Fibroblast of lung (primary cell): ENCODE data around the gene UBL3. TPM values are rescaled to one million over a fixed set of nuclear protein-coding genes. Genes with fewer than 3 reads are reported as not detected.

Experiments used
- DNase-seq, 2 donors: peaks; one replicate each; pipeline versions ENCODE4 v3.0.0 to v3.0.0-alpha.2; 2010; ENCODE audit warnings: low read depth in 2 of 2
- H2AFZ ChIP-seq: 2 replicates; pipeline ENCODE4 v1.5.1; 2012; ENCODE audit warnings: low read length, control low read depth, inconsistent platforms
- H3K27ac ChIP-seq: 2 replicates; pipeline ENCODE4 v1.5.1; 2011; ENCODE audit warnings: low read length, control low read depth; ENCODE audit not compliant: insufficient read depth
- H3K27me3 ChIP-seq: 2 replicates; pipeline ENCODE4 v1.5.1; 2011; ENCODE audit warnings: mild to moderate bottlenecking, low read length; ENCODE audit not compliant: control insufficient read depth, insufficient read depth
- H3K36me3 ChIP-seq: 2 replicates; pipeline ENCODE4 v1.5.1; 2011; ENCODE audit warnings: low read length; ENCODE audit not compliant: control insufficient read depth, insufficient read depth
- H3K4me1 ChIP-seq: 2 replicates; pipeline ENCODE4 v1.5.1; 2011; ENCODE audit warnings: low read length; ENCODE audit not compliant: control insufficient read depth, insufficient read depth; ENCODE audit errors: extremely low read depth
- H3K4me2 ChIP-seq: 2 replicates; pipeline ENCODE4 v1.5.1; 2011; ENCODE audit warnings: low read length, control low read depth; ENCODE audit not compliant: insufficient read depth; ENCODE audit errors: extremely low read depth
- H3K4me3 ChIP-seq, 4 experiments: fragments of 200-600 bp in 1 of 4; sonication (generic) in 1 of 4; replicated peaks in 1 of 4; 2 replicates each; pipeline ENCODE4 v1.5.1; 2011 to 2016; ENCODE audit warnings: low read length in 4 of 4, low read depth in 3 of 4, mild to moderate bottlenecking in 3 of 4, control low read depth in 2 of 4, inconsistent platforms in 1 of 4, mixed read lengths in 1 of 4; ENCODE audit not compliant: insufficient read depth in 1 of 4; ENCODE audit errors: control extremely low read depth in 1 of 4
- H3K79me2 ChIP-seq: 2 replicates; pipeline ENCODE4 v1.5.1; 2012; ENCODE audit warnings: mild to moderate bottlenecking, low read length, inconsistent platforms; ENCODE audit not compliant: control insufficient read depth, insufficient read depth
- H3K9ac ChIP-seq: 2 replicates; pipeline ENCODE4 v1.5.1; 2011; ENCODE audit warnings: mild to moderate bottlenecking, low read length, control low read depth; ENCODE audit not compliant: insufficient read depth
- H3K9me3 ChIP-seq: 2 replicates; pipeline ENCODE4 v1.5.1; 2012; ENCODE audit warnings: low read depth, low read length; ENCODE audit not compliant: control insufficient read depth, insufficient read depth
- H4K20me1 ChIP-seq: 2 replicates; pipeline ENCODE4 v1.5.1; 2011; ENCODE audit warnings: low read length; ENCODE audit not compliant: control insufficient read depth, insufficient read depth; ENCODE audit errors: extremely low read depth
- EZH2 ChIP-seq: IDR thresholded peaks from 2 replicates; pipeline ENCODE4 v1.5.1; 2012; ENCODE audit warnings: low read length, control low read depth, mild to moderate bottlenecking; ENCODE audit errors: missing control alignments
- polyA minus RNA-seq: library from RNA; depleted of rRNA, polyadenylated mRNA; stranded (reverse); fragments of >200 nt; gene quantifications from 2 replicates; pipeline ENCODE4 v1.2.3, GENCODE V29; 2011; ENCODE audit warnings: low replicate concordance
- polyA plus RNA-seq, 2 donors: library from polyadenylated mRNA; depleted of rRNA in 1 of 2; stranded (reverse) in 1 of 2; unstranded in 1 of 2; fragments of >200 nt; gene quantifications; 2 replicates each; pipeline ENCODE4 v1.2.1, GENCODE V29; 2011 to 2012; ENCODE audit warnings: missing spikeins in 1 of 2
- total RNA-seq: library from RNA; depleted of rRNA; stranded (reverse); fragments of >200 nt; gene quantifications from 2 replicates; pipeline ENCODE4 v1.2.1, GENCODE V29; 2014
- TF ChIP-seq, protein P1 (sequence below), 2 donors: IDR thresholded peaks in 1 of 2; conservative IDR thresholded peaks in 1 of 2; 1 replicate in 1 of 2; 2 replicates in 1 of 2; pipeline ENCODE4 v1.5.1; 2011 to 2012; ENCODE audit warnings: low read length in 2 of 2, control low read depth in 1 of 2, inconsistent platforms in 1 of 2, low read depth in 1 of 2, mild to moderate bottlenecking in 1 of 2

Gene UBL3
- total RNA-seq = 10.0 and 10.7 TPM in 2 replicates
- polyA plus RNA-seq = 15.0 and 18.3 TPM in 2 replicates
- 11.7 and 13.0 TPM in 2 replicates for polyA plus RNA-seq (2012)
- polyA minus RNA-seq = 1.4 and 3.0 TPM in 2 replicates

- H3K4me2 ChIP-seq = peak within 1 kb of the TSS; percentile 95
- peak; percentile 95 to 96 for DNase-seq
- peak within 1 kb of the TSS; percentile 86 to 97 (median 90) for H3K4me3 ChIP-seq
- H3K36me3 ChIP-seq = no peaks in the 10 kb centered on the region
- H4K20me1 ChIP-seq = no peaks in the 10 kb centered on the region
- H3K4me1 ChIP-seq = peaks cover 5% of the 10 kb centered on the region
- no peaks in the 10 kb centered on the region for H3K27me3 ChIP-seq
- no peak for TF ChIP-seq EZH2
- TF ChIP-seq, protein P1, sequence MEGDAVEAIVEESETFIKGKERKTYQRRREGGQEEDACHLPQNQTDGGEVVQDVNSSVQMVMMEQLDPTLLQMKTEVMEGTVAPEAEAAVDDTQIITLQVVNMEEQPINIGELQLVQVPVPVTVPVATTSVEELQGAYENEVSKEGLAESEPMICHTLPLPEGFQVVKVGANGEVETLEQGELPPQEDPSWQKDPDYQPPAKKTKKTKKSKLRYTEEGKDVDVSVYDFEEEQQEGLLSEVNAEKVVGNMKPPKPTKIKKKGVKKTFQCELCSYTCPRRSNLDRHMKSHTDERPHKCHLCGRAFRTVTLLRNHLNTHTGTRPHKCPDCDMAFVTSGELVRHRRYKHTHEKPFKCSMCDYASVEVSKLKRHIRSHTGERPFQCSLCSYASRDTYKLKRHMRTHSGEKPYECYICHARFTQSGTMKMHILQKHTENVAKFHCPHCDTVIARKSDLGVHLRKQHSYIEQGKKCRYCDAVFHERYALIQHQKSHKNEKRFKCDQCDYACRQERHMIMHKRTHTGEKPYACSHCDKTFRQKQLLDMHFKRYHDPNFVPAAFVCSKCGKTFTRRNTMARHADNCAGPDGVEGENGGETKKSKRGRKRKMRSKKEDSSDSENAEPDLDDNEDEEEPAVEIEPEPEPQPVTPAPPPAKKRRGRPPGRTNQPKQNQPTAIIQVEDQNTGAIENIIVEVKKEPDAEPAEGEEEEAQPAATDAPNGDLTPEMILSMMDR (conservative IDR thresholded peaks at IDR 0.05 in 1 of 2, IDR thresholded peaks at IDR 0.05 in 1 of 2; ENCODE audit: low read depth in 1 of 2, low read length in 2 of 2) = no peak
- no peaks in the 10 kb centered on the region for H3K9me3 ChIP-seq
- H3K27ac ChIP-seq = peak within 1 kb of the TSS; percentile 93
- peaks cover 39% of the 10 kb centered on the region for H3K79me2 ChIP-seq
- H2AFZ ChIP-seq = peak within 1 kb of the TSS; percentile 74
- H3K9ac ChIP-seq = peak within 1 kb of the TSS; percentile 94
These were observed at the start of gene UBL3 for GRCh38 chr13:29850213-29850898. Gene UBL3, minus strand, starts transcription at chr13:29850617. Its CDS starts 1,079 bp downstream, at chr13:29849538.

GRCh38 chr13:29897102-29897501 is 46.7 kb upstream of the UBL3 start:
- TF ChIP-seq, protein P1 (conservative IDR thresholded peaks at IDR 0.05 in 1 of 2, IDR thresholded peaks at IDR 0.05 in 1 of 2; ENCODE audit: low read depth in 1 of 2, low read length in 2 of 2) = no peak
- no peak for TF ChIP-seq EZH2
- no peaks in the 10 kb centered on the region for H4K20me1 ChIP-seq
- H3K4me3 ChIP-seq = no peak overlapping the region
- peak in 1 of 2 donors; percentile 31 for DNase-seq
- no peak overlapping the region for H3K9ac ChIP-seq
- no peak overlapping the region for H3K4me2 ChIP-seq
- no peaks in the 10 kb centered on the region for H3K36me3 ChIP-seq
- no peaks in the 10 kb centered on the region for H3K79me2 ChIP-seq
- H3K27me3 ChIP-seq = no peaks in the 10 kb centered on the region
- H3K9me3 ChIP-seq = no peaks in the 10 kb centered on the region
- H2AFZ ChIP-seq = no peak overlapping the region
- no peaks in the 10 kb centered on the region for H3K4me1 ChIP-seq
- no peak overlapping the region for H3K27ac ChIP-seq

DNA sequence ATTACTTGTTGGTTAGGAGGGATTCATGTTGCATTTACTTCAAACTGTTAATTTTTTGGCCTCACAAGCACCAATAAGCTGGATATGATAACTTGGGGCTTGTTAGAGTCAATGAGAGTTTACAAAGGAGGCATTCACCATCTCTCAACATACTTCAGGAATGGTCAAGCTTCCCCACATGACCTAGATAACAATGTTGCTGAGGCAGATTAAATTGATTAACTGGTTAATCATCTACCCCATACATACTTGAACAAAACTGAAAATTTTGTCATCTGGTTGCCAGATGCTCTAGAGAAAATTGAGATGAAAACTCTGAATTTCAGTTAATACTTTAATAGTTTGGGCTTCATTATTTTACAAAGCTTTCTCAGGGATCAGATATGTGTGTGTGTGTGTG is 43.0 kb upstream of the UBL3 start:
- no peak overlapping the region for H3K4me3 ChIP-seq
- H3K27me3 ChIP-seq = no peaks in the 10 kb centered on the region
- no peaks in the 10 kb centered on the region for H3K79me2 ChIP-seq
- H3K4me2 ChIP-seq = no peak overlapping the region
- DNase-seq = peak in 1 of 2 donors; percentile 50
- no peaks in the 10 kb centered on the region for H3K36me3 ChIP-seq
- H3K4me1 ChIP-seq = no peaks in the 10 kb centered on the region
- H4K20me1 ChIP-seq = no peaks in the 10 kb centered on the region
- no peak overlapping the region for H2AFZ ChIP-seq
- H3K27ac ChIP-seq = no peak overlapping the region
- no peaks in the 10 kb centered on the region for H3K9me3 ChIP-seq
- no peak overlapping the region for H3K9ac ChIP-seq
- TF ChIP-seq, protein P1 (conservative IDR thresholded peaks at IDR 0.05 in 1 of 2, IDR thresholded peaks at IDR 0.05 in 1 of 2; ENCODE audit: low read depth in 1 of 2, low read length in 2 of 2) = no peak
- no peak for TF ChIP-seq EZH2
